COR-L47 (cell line): ENCODE measurements around the gene KCNJ12.
"Not testable (repeated sequence)": the region's sequence is repeated elsewhere in the genome, so short reads cannot be mapped to it uniquely, and the experiment has no call there.

Source experiments
- DNase-seq: peaks from one replicate; lab custom pipeline; 2025; lab: John Stamatoyannopoulos, UW

KCNJ12 gene

DNA sequence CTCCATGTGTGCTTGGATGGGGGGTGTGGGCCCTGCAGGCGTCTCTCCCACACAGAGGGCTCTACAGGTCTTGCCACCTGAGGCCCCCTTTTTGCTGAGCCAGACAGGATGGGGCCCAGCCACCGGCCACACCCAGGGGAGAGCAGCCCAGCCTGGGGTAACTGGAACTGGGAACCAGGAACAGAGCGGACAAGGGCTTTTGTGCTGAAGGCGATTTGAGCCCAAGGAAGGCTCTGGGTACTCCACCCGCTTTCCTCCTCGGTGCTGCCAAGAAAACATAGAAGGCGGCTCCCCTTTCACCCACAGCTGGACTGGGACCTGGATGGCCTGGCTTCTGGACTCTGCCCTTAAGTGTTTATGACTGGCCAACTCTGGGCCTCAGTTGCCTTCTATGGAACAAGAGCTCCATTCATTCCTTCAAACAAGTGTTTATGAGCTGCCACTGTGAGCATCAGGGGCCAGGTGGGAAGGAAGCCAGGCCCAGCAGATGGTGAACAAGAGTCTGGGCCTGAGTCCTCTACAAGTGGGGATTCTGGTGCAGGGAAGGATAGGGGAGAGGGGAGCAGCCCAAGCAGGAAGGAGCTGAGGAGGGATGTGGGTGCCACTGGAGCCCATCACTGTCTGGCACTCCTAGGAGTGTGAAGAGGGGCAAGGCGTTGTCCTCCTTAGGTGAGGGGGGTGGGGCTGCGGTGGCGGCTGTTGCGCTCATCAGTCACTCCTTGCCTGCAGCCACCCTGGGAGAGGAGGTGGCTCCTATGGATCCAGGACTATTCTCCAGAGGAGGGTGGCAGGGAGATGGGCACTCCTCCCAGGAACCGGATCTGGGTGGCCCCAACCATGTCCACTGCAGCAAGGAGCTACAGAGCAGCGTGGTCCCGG, 46.4 kb downstream of the KCNJ12 start:
- DNase-seq: not testable (repeated sequence)

DNA sequence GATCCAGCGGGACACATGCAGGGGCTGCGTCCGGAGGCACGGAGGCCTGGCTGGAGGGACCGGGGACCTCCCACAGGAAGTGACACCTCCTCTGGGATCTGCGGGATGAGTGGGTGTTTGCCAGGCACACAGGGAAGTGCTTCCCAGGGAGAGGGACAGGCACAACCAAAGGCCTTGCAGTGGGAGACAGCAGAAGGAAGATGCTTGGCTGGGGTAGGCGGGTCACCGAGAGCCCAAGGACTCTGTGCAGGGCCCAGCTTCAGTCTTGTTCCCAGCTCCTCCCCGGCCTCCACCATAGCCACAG, 47.0 kb downstream of the KCNJ12 start:
- DNase-seq: not testable (repeated sequence)

DNA sequence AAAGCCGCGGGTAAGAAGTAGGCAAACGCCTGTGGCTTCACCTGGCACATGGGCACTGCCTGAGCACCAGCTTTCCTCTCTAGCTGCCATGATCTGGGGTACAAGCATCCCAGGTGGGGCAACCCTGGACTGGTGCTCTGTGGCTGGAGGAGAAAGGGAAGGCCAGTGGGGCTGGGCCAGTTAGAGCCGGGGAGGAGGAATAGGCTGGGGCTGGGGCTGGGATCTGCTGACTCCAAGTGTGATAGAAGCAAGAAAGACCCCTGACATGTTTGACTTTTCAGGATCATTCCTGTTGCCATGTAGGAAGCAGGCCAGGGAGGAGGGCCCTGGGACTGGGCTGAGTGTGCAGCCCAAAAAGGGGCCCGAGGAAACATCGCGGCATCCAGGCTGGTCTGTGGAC, 48.5 kb downstream of the KCNJ12 start:
- not testable (repeated sequence) for DNase-seq

DNA sequence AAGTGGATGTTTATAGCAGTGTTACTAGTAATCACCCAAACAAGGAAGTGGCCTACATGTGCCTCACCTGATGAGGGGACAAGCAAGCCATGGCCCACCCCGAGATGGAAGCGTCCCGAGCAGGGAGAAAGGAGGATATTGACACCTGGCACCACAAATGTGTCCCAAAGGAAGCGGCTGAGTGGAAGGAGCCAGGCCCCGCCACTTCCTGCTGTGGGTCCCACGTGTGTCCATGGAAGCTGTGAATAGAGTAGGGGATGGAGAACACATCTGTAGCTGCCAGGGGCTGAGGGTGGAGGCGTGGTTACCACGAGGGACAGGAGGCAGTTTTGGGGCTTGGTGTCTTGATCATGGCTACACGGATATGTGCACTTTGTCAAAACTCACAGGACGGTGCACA, 49.2 kb downstream of the KCNJ12 start:
- DNase-seq: no peak

DNA sequence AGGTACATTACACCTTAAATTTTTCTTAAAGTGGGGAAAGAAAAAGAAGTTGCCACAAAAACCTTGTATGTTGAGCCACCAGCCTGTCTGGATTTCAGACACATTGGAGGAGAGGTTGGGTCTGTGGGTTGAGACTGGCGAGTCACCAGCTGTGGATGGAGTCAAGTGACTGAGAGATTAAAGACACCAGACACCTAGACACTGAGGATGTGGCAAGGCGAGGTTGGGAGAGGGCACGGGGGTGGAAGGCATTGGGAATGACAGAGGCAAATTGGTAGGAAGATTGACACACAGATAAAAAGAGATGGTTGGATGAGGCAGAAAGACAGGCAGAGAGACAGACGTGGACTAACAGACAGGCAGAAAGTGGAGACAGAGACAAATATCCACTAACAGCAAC, 49.6 kb downstream of the KCNJ12 start:
- no peak for DNase-seq

DNA sequence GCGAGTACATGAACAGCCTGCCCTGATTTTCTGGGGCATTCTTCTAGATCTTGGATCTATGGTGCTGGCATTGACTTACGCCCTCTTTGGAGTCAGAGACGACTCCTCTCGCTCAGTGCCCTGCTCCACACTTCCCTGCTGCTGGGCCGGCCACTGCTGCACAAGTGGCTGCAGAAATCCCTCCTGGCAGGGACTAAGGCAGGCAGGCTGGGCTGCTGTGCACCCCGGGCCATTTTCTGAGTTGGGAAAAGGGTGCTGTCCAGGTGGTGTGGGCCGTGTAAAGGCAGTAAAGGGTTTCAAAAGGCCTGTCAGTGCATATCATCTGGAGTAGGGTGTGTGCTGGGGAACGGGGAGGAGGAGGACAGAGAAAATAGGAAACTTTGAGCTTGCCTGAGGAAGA, 50.1 kb downstream of the KCNJ12 start:
- not testable (repeated sequence) for DNase-seq

DNA sequence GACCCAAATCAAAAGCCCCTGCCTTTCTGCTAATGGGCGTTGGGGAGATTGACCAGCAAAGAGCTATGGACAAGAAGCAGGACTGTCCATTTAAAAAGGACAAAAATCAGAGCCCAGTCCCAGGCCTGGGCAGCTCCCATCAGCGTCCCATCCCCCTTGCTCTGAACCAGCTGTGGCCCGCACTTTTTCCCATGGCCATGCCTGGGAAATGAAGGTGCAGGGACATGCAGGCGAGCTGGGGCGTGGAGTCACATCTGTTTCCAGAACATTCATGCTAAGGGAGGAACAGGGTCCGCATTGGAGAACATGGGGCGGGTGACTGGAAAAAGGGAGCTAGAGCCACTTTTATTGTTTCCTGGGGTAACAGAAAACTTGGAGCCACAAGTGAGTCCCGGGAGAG, 50.7 kb downstream of the KCNJ12 start:
- not testable (repeated sequence) for DNase-seq

DNA sequence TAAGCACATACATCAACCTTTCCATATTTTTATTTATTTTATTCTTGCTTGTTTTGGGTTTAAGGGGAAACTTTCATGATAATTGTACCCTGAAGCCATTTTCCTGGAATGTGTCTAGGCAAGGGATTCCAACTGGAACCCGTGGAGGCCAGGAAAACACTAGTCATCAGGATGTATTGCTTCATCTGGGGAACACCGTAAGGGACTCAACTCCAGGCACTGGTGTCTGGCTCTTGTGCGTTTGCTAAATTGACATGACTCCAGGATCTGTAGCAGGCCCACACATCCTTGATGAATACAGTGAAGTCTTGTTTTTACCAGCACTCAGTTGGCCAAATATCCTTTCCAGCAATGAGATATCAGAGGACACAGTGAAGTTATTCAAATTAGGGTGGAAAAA, 51.6 kb downstream of the KCNJ12 start:
- DNase-seq: not testable (repeated sequence)

DNA sequence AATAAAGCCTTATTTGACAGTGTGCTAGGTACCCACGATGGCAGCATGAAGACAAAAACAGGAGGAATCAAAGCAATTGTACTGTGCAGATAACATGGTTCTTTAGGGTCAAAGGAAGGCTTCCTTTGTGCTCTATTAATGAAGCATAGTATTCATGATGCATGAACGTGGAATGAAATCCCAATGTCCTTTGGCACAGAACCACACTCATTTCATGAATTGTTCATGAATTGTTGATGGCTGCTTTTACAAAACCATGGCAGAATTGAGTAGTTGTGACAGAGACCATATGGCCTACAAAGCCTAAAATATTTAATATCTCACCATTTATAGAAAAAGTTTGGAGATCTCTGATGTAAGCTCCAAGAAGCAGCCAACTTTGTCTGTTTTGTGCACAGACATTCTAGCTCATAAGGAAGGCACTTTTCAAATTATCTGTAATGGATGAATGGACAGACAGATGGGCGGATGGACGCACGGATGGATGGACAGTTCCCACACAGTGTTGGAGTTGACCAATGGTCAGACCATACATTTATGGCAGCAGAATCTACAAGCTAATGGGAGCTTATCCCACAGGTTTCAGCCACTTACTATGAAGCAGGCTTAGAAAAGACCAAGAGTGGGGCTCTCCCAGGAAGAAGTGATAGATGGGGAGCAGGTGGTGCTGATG, 52.7 kb downstream of the KCNJ12 start:
- not testable (repeated sequence) for DNase-seq

DNA sequence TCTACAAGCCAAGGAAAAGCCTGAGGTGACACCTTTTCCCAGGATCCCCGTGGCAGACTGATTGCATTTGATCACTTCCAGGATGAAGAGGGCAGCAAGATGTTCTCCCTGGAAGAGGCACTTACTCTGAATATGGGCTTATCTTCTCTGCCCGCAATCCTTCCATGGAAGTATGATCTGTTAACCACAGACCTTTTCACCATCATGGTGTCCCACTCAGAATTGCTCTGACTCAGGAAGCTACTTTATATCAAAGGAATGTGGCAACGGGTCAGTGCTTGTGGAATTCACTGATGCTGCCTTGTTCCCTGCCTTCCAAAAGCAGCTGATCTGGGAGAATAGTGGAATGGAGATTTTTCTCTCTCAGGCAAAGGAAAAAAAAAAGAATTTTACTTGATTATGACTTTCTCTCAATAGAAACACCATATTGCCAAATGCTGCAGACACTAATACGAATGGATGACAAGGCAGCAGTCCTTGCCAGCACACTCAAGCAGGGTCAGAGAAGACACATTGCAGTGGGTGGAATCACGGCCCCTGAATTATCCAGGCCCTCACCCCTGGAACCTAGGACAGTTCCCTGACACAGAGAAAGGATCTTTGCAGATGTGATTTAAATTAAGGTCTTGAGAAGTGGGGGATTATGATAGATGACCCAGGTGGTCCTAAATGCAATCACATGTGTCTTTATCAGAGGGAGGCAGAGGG, 53.9 kb downstream of the KCNJ12 start:
- DNase-seq: not testable (repeated sequence)

DNA sequence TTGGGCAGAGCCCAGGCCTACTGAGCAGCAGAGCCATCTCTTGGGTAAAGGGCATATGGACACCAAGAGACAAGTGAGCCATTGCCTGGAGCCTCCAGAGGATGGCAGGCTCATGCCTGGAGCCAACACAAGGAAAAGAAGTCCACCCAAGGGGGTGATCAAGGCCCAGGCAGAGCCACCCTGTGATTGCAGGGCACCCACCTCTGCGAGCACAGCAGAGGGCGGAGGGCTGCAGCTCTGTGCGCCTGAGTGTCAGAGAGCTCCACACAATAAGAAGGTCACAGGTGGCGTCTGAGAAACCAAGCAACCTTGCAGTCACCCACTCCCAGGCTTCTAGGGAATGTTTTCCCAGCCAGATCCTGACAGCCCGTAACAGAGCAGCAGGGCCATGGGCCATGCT, 57.8 kb downstream of the KCNJ12 start:
- not testable (repeated sequence) for DNase-seq

DNA sequence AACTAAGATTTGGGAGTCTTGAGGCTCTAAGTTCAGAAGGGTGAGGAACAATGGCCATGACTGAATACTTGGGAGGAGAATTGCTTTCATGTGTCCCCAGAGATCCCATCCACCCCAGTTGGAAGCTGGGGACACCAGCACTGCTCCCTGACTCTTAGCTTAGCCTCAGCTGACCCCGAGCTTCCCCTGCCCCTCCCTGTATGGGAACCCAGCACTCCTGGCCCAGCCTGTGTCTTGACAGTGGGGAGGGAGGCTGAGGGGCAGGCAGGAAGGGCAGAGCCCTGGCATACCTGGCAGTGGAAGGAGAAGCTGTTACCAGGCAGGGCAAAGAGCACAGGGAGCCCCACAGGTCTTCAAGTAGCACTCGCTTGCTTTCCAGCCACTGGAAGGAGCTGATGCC, 58.8 kb downstream of the KCNJ12 start:
- not testable (repeated sequence) for DNase-seq

DNA sequence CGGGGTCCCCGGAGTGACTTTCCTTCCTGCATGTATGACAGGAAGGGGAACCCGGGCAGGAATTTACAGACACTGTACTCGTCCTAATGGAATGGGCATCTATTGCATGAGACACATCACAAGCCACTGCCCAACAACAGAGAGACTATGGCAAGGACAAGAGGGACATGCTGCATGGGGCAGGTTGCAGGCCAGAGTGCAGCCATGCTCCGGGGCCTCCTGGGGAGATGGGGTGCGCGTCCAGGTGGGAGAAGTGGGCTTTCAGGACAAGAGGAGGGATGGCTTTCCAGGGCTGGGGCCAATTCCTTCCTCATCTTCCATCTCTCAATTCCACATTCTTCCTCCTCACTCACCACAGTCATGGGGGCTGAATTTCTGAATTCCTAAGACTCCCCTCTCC, 60.3 kb downstream of the KCNJ12 start:
- not testable (repeated sequence) for DNase-seq

DNA sequence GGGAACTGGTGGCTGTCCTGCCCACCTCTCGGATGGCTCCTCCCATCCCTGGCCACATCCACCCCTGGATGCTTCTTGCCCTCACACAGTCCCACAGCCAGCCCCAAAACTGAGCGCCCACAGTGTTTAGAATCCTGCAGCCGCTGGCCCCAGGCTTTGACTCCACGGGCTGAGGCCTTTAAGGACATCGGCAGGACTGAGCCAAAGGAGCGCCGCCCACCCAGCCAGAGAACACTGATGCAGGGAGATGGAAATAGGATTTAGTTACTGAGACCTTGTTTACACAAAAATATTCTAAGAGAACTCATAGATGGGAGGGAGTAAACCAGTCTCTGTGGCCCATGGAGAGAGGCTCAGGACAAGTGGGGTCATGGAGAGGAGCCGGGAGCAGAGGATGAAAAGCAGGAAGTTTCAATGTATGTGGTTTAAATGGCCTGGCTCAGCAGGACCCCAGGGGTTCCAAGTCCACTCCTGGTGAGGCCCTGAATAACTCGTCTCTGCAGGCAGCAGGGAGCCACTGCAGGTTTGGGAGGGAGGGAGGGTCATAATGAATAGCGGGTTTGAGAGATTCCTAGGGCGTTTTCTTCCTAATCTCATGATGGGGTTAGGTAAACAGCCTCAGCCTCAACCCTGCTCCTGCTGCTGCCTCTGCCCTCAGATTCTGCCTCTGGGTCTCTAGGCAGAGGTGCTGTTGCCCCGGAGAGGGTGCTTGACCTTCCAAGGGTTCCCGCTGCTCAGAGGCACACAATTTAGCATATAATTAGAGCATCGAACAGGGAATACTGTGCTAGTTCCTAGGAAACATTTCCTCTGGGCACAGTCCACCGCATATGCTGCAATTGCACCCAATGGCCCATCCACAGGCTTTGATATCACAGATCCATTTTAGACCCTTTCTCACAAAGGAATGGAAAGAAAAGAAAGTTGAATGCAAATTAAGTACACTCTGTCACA, 61.0 kb downstream of the KCNJ12 start:
- not testable (repeated sequence) for DNase-seq

DNA sequence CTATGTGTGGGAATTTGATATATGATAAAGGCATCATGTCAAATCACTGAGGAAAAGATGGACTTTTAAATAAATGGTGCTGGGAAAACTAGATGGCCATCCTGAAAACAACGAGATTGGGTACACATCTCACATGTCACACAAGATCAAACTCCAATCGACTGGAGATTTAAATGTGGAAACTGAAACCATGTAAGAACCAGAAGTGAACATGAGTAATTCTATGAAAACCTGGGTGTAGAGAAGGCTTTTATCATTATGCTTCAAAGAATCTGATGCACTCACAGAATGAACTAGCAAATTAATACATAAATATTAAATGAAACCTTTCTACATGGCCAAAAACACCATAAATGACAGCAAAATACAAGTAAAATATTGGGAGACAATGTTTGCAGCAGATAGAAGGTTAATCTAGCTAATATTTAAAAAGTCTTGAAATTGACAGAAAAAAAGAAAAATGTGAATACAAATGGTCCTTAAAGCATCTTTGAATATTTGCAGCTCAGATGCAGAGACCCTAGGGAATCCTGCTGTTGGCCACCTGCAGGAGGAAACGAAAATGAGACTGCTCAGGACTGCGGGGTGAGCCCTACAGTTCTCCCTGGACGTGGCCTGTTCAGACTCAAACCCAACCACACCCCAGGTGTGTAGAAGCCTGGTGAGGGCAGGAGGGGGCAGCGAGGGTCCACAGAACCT, 62.3 kb downstream of the KCNJ12 start:
- DNase-seq: not testable (repeated sequence)

DNA sequence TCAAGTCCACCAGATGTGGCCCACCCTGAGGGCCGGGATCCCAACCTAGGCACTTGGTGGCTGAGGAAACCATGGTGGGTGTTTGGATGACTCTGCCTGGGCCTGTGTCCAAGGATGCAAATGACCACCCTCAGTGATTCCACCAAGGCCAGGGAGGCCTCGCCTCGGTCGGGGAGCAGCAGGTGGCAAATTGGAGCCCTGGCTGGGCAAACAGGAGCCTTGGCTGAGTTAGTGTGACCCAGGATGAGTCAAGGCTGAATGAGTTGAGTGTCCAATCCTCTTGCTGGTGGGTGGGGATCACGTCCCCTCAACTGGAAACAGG, 62.8 kb downstream of the KCNJ12 start:
- not testable (repeated sequence) for DNase-seq

DNA sequence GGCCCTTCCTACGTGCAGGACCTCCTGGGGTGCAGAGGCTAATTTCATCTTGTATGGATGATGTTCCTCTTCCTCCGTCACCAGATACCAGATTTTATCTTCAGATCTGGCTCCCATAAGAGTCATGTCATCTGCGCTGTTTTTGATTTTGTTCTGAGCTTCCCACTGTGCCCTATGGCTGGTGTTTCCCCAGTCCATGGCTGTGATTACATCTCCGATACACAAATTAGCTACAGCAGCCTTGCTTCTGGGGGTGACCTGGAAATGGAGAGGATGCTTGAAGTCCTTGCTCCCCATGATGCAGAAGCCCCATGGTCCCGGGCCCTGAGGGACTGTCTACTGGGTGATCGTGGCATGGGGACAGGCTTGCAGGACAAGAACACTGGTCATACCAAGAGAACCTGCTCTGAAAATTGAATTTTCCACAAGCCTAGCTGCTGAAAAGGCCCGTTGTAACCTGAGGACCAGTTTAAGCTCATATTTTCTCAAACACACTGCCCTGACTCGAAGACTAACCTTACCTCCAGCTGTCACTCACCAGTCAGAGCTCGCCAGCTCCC, 69.0 kb downstream of the KCNJ12 start:
- no peak for DNase-seq

DNA sequence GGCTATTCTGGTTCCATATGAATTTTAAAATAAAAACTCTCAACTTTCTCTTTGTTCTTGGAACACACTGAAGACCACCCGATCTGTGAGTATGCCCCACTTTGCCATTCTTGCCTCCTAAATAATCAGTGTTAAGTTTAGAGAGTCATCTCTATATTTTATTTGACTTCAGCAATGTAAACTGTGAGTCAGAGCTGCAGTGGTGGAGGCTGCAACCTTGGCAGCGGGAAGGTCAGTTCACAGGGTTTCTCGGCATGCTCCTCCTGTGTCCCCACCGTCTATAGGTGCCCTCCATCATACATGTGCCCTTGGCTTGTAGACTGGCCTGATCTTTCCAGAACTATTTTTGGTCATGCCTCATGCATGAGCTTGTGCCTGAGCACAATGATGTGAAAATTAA, 71.4 kb downstream of the KCNJ12 start:
- DNase-seq: not testable (repeated sequence)

DNA sequence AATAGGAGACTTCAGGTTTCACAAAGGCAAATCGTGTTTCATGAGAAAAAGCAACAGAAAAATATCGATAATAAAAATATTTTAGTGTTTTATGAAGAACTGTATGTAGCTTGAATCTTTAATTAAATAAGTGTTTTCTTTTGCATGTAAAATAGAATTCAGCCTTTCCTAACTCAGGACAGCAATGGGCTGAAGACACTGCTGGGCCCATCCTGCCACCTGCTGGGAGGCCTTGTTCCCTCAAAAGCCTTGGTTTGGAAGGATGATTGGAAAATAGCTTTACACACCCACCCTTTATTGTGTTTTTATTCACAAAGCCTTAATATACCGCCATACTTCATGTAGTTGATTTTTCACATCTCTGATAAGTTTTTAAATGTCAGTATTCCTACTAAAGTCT, 73.7 kb downstream of the KCNJ12 start:
- DNase-seq: not testable (repeated sequence)

DNA sequence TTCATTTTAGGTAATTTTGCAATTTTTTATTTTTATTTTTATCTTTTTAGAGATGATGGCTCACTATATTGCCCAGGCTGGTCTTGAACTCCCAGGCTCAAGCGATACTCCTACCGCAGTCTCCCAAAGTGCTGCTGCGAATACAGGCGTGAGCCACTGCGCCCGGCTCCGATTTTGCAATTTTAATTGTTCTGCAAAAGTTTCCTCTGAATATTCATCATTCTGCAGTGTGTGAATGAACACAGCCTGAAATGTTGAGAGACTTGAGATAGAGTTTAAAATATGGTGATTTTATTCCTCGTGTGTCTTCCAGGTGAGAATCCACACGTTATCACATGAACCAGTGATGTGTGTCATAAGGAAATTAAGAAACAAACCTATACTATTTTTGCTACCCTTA, 75.8 kb downstream of the KCNJ12 start:
- DNase-seq: no peak
